Effector memory CD4-positive, alpha-beta T cell (primary cell): Measurements from ENCODE around the gene PARP9.
"Not testable (repeated sequence)": the region's sequence is repeated elsewhere in the genome, so short reads cannot be mapped to it uniquely, and the experiment has no call there.

Experiments
- DNase-seq, 3 donors: peaks; one replicate each; pipeline ENCODE4 v3.0.0-alpha.2; 2020
- H3K27ac ChIP-seq: 2 replicates; pipeline ENCODE4 v1.7.0; 2013; ENCODE audit warnings: mild to moderate bottlenecking, low read length, moderate library complexity; ENCODE audit not compliant: insufficient read depth, poor library complexity, severe bottlenecking
- H3K27me3 ChIP-seq: replicated peaks from 2 replicates; pipeline ENCODE4 v1.7.0; 2013; ENCODE audit warnings: mild to moderate bottlenecking, low read length; ENCODE audit not compliant: insufficient read depth, control insufficient read depth, poor library complexity, severe bottlenecking
- H3K36me3 ChIP-seq: 2 replicates; pipeline ENCODE4 v1.7.0; 2013; ENCODE audit warnings: mild to moderate bottlenecking, low read length, moderate library complexity; ENCODE audit not compliant: control insufficient read depth, insufficient read depth
- H3K4me1 ChIP-seq: 2 replicates; pipeline ENCODE4 v1.7.0; 2013; ENCODE audit warnings: low read length, mild to moderate bottlenecking; ENCODE audit not compliant: control insufficient read depth, insufficient read depth, poor library complexity, severe bottlenecking
- H3K4me3 ChIP-seq: 2 replicates; pipeline ENCODE4 v1.7.0; 2013; ENCODE audit warnings: low read length, low read depth, mild to moderate bottlenecking; ENCODE audit not compliant: insufficient read depth, poor library complexity, severe bottlenecking
- H3K9me3 ChIP-seq: 2 replicates; pipeline ENCODE4 v1.7.0; 2013; ENCODE audit warnings: mild to moderate bottlenecking, low read length, moderate library complexity; ENCODE audit not compliant: control insufficient read depth

PARP9 gene

DNA sequence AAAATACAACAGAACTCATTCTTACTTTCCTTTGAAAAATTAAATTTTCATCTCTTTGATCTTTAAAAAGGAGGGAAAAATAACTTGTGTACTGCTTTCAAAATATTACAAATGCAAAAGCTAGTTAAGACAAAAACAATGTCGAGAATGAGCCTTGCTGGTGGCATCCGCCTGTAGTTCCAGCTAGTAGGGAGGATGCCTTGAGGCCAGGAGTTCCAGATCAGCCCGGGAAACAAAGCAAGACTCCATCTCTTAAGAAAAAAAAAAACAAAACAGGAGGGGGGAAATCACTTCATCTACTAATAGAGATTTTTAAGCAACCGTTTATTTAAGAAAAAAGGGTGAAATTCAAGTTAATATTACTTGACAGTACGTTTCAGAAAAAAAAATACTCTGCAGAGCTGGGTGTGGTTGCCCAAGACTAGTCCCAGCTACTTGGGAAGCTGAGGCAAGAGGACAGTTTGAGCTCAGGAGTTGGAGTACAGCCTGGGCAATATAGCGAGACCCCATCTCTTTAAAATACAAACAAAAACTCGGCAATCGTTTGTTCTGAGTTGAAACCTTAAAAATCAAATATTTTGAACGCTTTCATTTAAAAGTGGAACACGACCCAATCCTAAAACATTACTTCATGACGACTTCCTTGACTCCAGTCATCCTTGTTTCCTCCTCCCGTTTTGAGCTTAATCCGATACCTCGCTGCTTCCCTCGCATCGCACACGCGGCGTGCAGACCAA is 50.5 kb downstream of the PARP9 start:
- H3K36me3 ChIP-seq, result no peaks in the 10 kb centered on the region
- peak overlapping the region; percentile 98 for H3K27ac ChIP-seq
- H3K4me1 ChIP-seq, result no peaks in the 10 kb centered on the region
- peak overlapping the region; percentile 85 for H3K4me3 ChIP-seq
- no peak for DNase-seq
- no peaks in the 10 kb centered on the region for H3K9me3 ChIP-seq
- no peaks in the 10 kb centered on the region for H3K27me3 ChIP-seq

DNA sequence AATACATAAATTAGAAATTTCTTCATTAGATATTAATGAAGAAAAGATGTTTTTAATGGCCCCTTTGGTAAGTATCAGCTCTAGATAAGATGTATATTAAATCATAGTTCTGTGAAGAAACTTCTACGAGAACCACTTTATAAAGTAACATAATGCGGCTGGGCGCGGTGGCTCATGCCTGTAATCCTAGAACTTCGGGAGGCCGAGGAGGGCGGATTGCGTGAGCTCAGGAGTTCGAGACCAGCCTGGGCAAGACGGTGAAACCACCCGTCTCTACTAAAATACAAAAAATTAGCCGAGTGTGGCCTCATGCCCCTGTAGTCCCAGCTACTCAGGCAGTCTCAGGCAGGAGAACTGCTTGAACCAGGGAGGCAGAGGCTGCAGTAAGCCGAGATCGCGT is 51.8 kb downstream of the PARP9 start:
- Histone ChIP-seq H3K27me3 (no peaks in the 10 kb centered on the region), H3K27ac (no peak overlapping the region), H3K4me3 (no peak overlapping the region), H3K4me1 (no peaks in the 10 kb centered on the region), H3K9me3 (no peaks in the 10 kb centered on the region), H3K36me3 (no peaks in the 10 kb centered on the region)
- DNase-seq, result no peak

DNA sequence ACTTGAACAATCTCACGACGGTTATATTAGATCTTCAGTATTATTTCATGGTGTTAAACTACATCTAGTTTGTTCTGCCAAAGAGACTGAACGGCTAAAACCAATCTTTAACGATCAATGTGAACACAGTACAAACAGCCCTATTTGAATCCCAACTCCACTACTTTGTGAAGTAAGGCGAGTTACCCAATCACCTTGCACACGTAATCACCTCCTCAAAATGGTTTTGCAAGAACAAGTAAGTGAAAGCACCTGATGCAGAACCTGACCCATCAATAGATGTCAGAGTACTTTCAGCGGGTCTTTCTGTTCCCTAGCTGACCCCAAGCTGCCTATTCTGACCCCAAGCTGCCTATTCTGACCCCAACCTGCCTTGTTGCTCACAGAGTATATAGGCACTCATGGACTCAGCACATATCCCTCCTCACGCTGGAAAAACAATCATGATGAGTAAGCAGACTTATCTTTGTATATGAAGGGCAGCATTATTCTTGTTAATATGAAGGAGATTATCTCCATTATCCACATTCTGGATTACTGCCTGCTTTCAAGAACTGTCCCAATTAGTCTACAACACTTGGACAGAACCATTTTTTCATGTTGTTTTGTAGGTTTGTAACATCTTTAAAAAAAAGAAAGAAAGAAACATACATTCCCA is 53.1 kb downstream of the PARP9 start:
- Histone ChIP-seq H3K36me3 (no peaks in the 10 kb centered on the region), H3K9me3 (no peaks in the 10 kb centered on the region), H3K4me1 (no peaks in the 10 kb centered on the region), H3K27me3 (no peaks in the 10 kb centered on the region), H3K27ac (no peak overlapping the region), H3K4me3 (no peak overlapping the region)
- no peak for DNase-seq

DNA sequence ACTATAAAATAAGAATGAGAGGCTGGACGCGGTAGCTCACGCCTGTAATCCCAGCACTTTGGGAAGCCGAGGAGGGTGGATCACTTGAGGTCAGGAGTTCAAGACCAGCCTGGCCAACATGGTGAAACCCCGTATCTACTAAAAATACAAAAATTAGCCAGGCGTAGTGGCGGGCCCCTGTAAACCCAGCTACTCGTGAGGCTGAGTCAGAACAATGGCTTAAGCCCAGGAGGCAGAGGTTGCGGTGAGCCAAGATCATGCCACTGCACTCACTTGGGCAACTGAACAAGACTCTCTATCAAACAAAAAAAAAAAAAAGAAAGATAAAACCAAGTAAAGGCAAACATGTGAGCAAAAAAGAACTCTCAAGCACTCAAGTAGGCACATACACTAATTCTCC is 55.2 kb downstream of the PARP9 start:
- not testable (repeated sequence) for DNase-seq, H3K4me1 ChIP-seq, H3K27me3 ChIP-seq, H3K36me3 ChIP-seq, H3K4me3 ChIP-seq, H3K9me3 ChIP-seq, H3K27ac ChIP-seq

DNA sequence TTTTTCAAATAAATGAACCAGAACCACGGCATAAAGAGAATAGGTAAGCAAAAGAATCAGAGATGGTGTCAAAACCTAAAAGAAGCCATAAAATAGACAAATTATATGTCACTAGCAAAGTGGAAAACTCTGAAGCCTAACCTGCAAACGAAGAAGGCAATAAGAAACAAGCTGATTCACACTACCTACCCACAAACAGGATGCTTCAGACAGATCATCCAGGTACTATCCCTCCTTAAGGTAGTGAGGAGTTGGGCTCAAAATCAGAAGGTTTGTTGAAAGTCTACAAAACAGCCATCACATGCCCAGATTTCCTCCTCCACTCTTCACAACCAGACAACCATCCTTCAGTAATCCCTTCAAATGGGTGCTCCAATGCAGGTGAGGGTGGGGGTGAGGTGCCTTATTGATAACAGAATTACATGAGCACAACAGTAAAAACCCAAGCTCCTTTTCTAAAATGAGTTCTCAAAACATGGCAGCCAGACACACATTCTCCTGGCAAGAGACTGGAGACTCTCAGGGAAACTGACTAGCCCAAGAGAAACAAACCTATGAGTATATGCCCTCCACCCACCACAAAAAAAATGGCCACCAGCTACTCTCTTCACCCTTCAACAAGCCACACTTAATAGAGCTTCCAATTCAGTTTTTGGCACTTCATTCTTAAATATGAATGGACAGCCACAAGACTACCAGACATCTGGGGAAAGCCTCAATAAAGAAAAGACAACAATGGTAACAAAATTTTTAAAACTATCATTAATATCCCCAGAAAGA is 55.8 kb downstream of the PARP9 start:
- Histone ChIP-seq H3K9me3 (no peaks in the 10 kb centered on the region), H3K4me1 (no peaks in the 10 kb centered on the region), H3K36me3 (no peaks in the 10 kb centered on the region), H3K4me3 (no peak overlapping the region), H3K27ac (no peak overlapping the region), H3K27me3 (no peaks in the 10 kb centered on the region)
- DNase-seq, result no peak

DNA sequence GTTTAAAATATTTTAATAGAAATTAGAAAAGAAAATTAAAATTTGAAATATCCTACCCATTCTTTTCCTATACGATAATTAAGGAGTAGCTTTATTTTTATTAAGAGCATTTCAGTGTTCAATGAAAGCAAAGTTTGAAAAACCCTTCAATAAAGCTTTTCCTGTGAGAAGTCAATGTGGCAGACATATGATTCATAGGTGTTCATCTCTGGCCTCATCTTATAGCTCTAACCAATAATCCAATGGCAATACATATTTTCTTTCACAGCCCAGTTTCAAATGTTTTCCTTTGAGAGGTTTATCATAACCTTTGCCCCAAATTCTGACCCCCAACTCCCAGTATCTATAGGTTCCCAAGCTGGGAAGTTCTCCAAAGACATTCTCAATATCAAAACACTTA is 57.6 kb downstream of the PARP9 start:
- H3K27ac ChIP-seq, result no peak overlapping the region
- H3K36me3 ChIP-seq, result no peaks in the 10 kb centered on the region
- no peaks in the 10 kb centered on the region for H3K4me1 ChIP-seq
- H3K4me3 ChIP-seq, result no peak overlapping the region
- no peaks in the 10 kb centered on the region for H3K9me3 ChIP-seq
- no peaks in the 10 kb centered on the region for H3K27me3 ChIP-seq
- no peak for DNase-seq

DNA sequence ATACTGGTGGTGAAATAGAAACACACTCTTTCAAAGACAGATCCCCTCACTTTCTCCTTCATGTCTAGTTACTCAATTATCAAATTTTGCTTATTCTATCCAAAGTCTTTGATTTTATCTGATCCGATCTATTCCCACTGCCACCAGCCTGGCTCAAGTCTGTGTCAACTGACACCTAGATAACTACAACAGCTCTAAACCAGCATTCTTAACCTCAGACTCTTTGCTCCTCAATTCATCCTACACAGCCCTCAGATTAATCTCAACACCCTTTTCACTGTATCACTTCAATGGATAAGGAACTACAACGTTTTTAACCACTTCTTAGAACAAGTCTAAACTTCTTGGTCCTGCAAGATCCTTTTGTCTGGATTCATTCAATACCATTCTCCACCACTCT is 58.4 kb downstream of the PARP9 start:
- no peaks in the 10 kb centered on the region for H3K9me3 ChIP-seq
- H3K36me3 ChIP-seq, result no peaks in the 10 kb centered on the region
- DNase-seq, result no peak
- H3K27me3 ChIP-seq, result no peaks in the 10 kb centered on the region
- H3K27ac ChIP-seq, result no peak overlapping the region
- no peak overlapping the region for H3K4me3 ChIP-seq
- no peaks in the 10 kb centered on the region for H3K4me1 ChIP-seq

DNA sequence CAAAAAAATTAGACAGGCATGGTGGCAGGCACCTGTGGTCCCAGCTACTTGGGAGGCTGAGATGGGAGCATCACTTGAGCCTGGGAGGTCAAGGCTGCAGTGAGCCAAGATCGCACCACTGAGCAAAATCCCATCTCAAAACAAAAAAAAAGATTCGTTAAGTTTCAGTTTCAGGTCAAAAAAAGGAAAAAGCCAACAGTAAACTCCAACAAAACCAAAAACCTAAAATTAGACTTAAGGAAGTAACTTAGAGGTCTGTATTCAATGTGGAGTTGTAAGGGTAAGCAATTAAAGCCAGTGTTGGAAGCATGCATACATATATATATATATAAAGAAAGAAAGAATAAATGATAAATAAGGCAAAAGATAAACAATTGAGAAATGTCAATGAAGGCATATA is 61.2 kb downstream of the PARP9 start:
- H3K27ac ChIP-seq, result no peak overlapping the region
- no peak overlapping the region for H3K4me3 ChIP-seq
- peaks cover 3% of the 10 kb centered on the region for H3K4me1 ChIP-seq
- DNase-seq, result no peak
- no peaks in the 10 kb centered on the region for H3K9me3 ChIP-seq
- no peaks in the 10 kb centered on the region for H3K27me3 ChIP-seq
- no peaks in the 10 kb centered on the region for H3K36me3 ChIP-seq

DNA sequence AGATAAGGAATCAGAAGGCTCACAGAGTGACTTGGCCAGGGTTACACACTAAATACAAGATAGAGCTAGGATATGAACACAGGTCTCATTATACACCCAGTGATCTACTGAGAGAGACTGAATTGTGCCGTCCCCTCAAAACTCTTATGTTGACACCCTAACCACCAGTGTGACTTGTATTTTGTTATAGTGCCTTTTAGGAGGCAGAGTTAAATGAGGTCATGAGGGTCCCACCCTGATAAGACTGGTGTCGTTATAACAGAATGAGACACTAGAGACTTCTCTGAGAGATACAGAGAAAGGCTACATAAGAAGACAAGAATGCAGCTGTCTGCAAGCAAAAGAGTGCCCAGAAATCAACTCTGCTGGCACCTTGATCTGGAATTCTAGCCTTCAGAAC is 62.0 kb downstream of the PARP9 start:
- H3K36me3 ChIP-seq, result no peaks in the 10 kb centered on the region
- H3K4me1 ChIP-seq, result peaks cover 3% of the 10 kb centered on the region
- H3K4me3 ChIP-seq, result no peak overlapping the region
- H3K27me3 ChIP-seq, result no peaks in the 10 kb centered on the region
- no peak overlapping the region for H3K27ac ChIP-seq
- no peak for DNase-seq
- no peaks in the 10 kb centered on the region for H3K9me3 ChIP-seq

DNA sequence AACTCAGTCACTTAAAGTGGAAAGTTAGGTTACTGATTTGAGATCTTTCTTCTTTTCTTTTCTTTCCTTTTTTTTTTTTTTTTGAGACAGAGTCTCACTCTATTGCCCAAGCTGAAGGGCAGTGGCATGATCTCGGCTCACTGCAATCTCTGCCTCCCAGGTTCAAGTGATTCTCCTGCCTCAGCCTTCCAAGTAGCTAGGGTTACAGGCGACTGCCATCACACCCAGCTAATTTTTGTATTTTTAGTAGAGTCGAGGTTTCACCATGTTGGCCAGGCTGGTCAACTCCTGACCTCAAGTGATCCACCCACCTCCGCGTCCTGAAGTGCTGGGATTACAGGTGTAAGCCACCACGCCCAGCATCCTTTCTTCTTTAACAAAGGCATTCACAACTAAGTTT is 63.1 kb downstream of the PARP9 start:
- not testable (repeated sequence) for H3K4me3 ChIP-seq, DNase-seq, H3K27me3 ChIP-seq, H3K9me3 ChIP-seq, H3K27ac ChIP-seq, H3K4me1 ChIP-seq, H3K36me3 ChIP-seq
